ENCODE results near the gene KIF22.

The KIF22 gene

GRCh38 chr16:29843931-29844330 is 53.4 kb downstream of the KIF22 start:
- no peak for DNase-seq

- DNase-seq, result no peak
Observed at GRCh38 chr16:29844575-29845331, 54.2 kb downstream of the KIF22 start.

DNA sequence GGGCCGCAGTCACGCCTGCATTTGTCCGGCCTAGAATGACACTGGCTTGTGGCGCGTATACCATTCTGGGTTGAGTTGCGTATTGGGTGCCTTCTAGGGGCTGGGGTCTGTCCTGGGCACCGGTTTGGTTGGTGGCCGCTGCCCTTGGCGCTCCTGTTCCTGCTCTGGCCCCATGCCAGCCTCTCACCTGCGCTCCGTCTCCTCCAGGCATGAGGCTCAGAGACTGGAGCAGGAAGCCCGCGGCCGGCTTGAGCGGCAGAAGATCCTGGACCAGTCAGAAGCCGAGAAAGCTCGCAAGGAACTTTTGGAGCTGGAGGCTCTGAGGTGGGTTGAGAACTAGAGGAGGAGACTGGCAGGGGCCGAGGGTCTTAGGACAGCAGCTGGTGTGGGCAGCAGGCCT is 55.1 kb downstream of the KIF22 start:
- no peak for DNase-seq

GRCh38 chr16:29848420-29849297 is 58.1 kb downstream of the KIF22 start:
- peak; percentile 66 for DNase-seq

- no peak for DNase-seq
Observed at GRCh38 chr16:29849505-29849904, 59.0 kb downstream of the KIF22 start.

GRCh38 chr16:29850998-29851397 is 60.4 kb downstream of the KIF22 start:
- no peak for DNase-seq

GRCh38 chr16:29852654-29853053 is 62.1 kb downstream of the KIF22 start:
- no peak for DNase-seq

- DNase-seq, result no peak
Observed at GRCh38 chr16:29854520-29855100, 64.1 kb downstream of the KIF22 start.

Measured in activated effector memory CD4-positive, alpha-beta T cell treated with Interleukin-2 at 50 U/mL for 16 hours (primary cell).